ENCODE measurements around the gene TDRD7. TPM values are rescaled to one million over a fixed set of nuclear protein-coding genes. Genes with fewer than 3 reads are reported as not detected.

TDRD7 gene
- total and polyA plus RNA-seq, 8 donors, result 6.3 to 17.5 (median 7.4) TPM

- intact Hi-C loops (cut with DNase I), result no loop called here
These were observed 42.9 kb upstream of the TDRD7 start for GRCh38 chr9:97368964-97369363.

GRCh38 chr9:97372580-97372979 is 39.3 kb upstream of the TDRD7 start:
- ATAC-seq, result no peak
- intact Hi-C loops (cut with DNase I), result no loop called here
- Histone ChIP-seq H3K4me1 (no peaks in the 10 kb centered on the region), H3K27me3 (no peaks in the 10 kb centered on the region), H3K9me3 (peaks cover 0 to 9% of the 10 kb centered on the region in 2 donors), H3K4me3 (no peak overlapping the region), H3K36me3 (peaks cover 0 to 7% of the 10 kb centered on the region in 2 donors), H3K27ac (no peak overlapping the region)
- DNase-seq, result no peak
- no peak for TF ChIP-seq CTCF (IDR thresholded peaks at IDR 0.05)

More at GRCh38 chr9:97368964-97369363, 42.9 kb upstream of the TDRD7 start:
- DNase-seq, result no peak
- Histone ChIP-seq H3K27ac (no peak overlapping the region), H3K9me3 (peaks cover 0 to 9% of the 10 kb centered on the region in 2 donors), H3K4me3 (no peak overlapping the region), H3K36me3 (peaks cover 0 to 12% of the 10 kb centered on the region in 2 donors), H3K27me3 (no peaks in the 10 kb centered on the region), H3K4me1 (no peaks in the 10 kb centered on the region)
- no peak for ATAC-seq
- TF ChIP-seq CTCF (IDR thresholded peaks at IDR 0.05), result no peak

- ATAC-seq (no peak), DNase-seq (no peak)
- peaks cover 0 to 9% of the 10 kb centered on the region in 2 donors for H3K9me3 ChIP-seq
These were observed 38.6 kb upstream of the TDRD7 start for GRCh38 chr9:97373331-97373730.

GRCh38 chr9:97374811-97375210 is 37.1 kb upstream of the TDRD7 start:
- no peaks in the 10 kb centered on the region for H3K27me3 ChIP-seq
- TF ChIP-seq CTCF (IDR thresholded peaks at IDR 0.05), result no peak
- DNase-seq (no peak), ATAC-seq (no peak)
- H3K4me3 ChIP-seq, result no peak overlapping the region
- H3K4me1 ChIP-seq, result no peaks in the 10 kb centered on the region
- peaks cover 0 to 7% of the 10 kb centered on the region in 2 donors for H3K36me3 ChIP-seq
- no peaks in the 10 kb centered on the region for H3K9me3 ChIP-seq
- no peak overlapping the region for H3K27ac ChIP-seq
- intact Hi-C loops (cut with DNase I), result no loop called here

More at GRCh38 chr9:97373331-97373730, 38.6 kb upstream of the TDRD7 start:
- intact Hi-C loops (cut with DNase I), result no loop called here
- Histone ChIP-seq H3K4me1 (no peaks in the 10 kb centered on the region), H3K27me3 (no peaks in the 10 kb centered on the region), H3K36me3 (peaks cover 0 to 7% of the 10 kb centered on the region in 2 donors), H3K4me3 (no peak overlapping the region), H3K27ac (no peak overlapping the region)
- no peak for TF ChIP-seq CTCF (IDR thresholded peaks at IDR 0.05)

GRCh38 chr9:97376902-97377301 is 35.0 kb upstream of the TDRD7 start:
- H3K36me3 ChIP-seq, result peaks cover 0 to 2% of the 10 kb centered on the region in 2 donors
- intact Hi-C loops (cut with DNase I), result no loop called here
- no peak for TF ChIP-seq CTCF (IDR thresholded peaks at IDR 0.05)

More at GRCh38 chr9:97376902-97377301, 35.0 kb upstream of the TDRD7 start:
- no peak overlapping the region for H3K27ac ChIP-seq
- no peak for ATAC-seq
- no peaks in the 10 kb centered on the region for H3K4me1 ChIP-seq
- no peaks in the 10 kb centered on the region for H3K27me3 ChIP-seq
- no peak for DNase-seq
- no peaks in the 10 kb centered on the region for H3K9me3 ChIP-seq
- no peak overlapping the region for H3K4me3 ChIP-seq

Measured in left lung (tissue), 10 donors.